Natural killer cell treated with Interleukin-12 subunit alpha and Interleukin-12 subunit beta and Interleukin-15 and Interleukin-18, amount 100 ng/mL, for 72 hours (primary cell): Measurements from ENCODE around the gene KCNG4. TPM values are rescaled to one million over a fixed set of nuclear protein-coding genes. Genes with fewer than 3 reads are reported as not detected.

Source experiments
- ATAC-seq, 2 donors: fragments of 150-1000 bp; cut with Tn5 transposase in 1 of 2; sonication (Bioruptor Pico), chemical (Tn5 transposase) in 1 of 2; 2 replicates each; pipeline ENCODE4 v1.10.0; 2021
- DNase-seq: peaks from one replicate; pipeline ENCODE4 v3.0.0; 2022; ENCODE audit warnings: low spot score
- H3K27ac Mint-ChIP-seq, 2 donors: 1 replicate in 1 of 2; 2 replicates in 1 of 2; pipeline ENCODE4 v1.8.0; 2022; ENCODE audit warnings: mixed read lengths in 2 of 2, mild to moderate bottlenecking in 1 of 2, moderate library complexity in 1 of 2
- H3K27me3 Mint-ChIP-seq, 2 donors: 1 replicate in 1 of 2; 2 replicates in 1 of 2; pipeline ENCODE4 v1.8.0; 2022; ENCODE audit warnings: mixed read lengths in 2 of 2
- H3K36me3 Mint-ChIP-seq: one replicate; pipeline ENCODE4 v1.8.0; 2022; ENCODE audit warnings: mixed read lengths
- H3K4me1 Mint-ChIP-seq, 2 donors: 1 replicate in 1 of 2; 2 replicates in 1 of 2; pipeline ENCODE4 v1.8.0; 2022; ENCODE audit warnings: low read depth in 2 of 2, mixed read lengths in 2 of 2, mild to moderate bottlenecking in 1 of 2
- H3K4me3 Mint-ChIP-seq: one replicate; pipeline ENCODE4 v1.8.0; 2022; ENCODE audit warnings: mixed read lengths
- H3K9me3 Mint-ChIP-seq: 2 replicates; pipeline ENCODE4 v1.8.0; 2022; ENCODE audit warnings: mixed read lengths
- total RNA-seq, 2 donors: library from RNA; stranded (reverse); gene quantifications; one replicate each; pipeline ENCODE4 v1.2.3, GENCODE V29; 2022

Gene KCNG4
- total RNA-seq, 2 donors from 2014 or later: not detected

GRCh38 chr16:84255050-84255810, 15.4 kb upstream of the KCNG4 start:
- Mint-ChIP-seq H3K9me3 (no peaks in the 10 kb centered on the region), H3K36me3 (no peaks in the 10 kb centered on the region), H3K4me1 (no peaks in the 10 kb centered on the region), H3K27ac (no peak overlapping the region), H3K4me3 (no peak overlapping the region), H3K27me3 (peaks cover 21 to 45% of the 10 kb centered on the region in 2 donors)
- ATAC-seq (no peak), DNase-seq (no peak)

- Mint-ChIP-seq H3K36me3 (no peaks in the 10 kb centered on the region), H3K27ac (no peak overlapping the region), H3K4me3 (no peak overlapping the region), H3K4me1 (no peaks in the 10 kb centered on the region), H3K27me3 (peaks cover 26 to 41% of the 10 kb centered on the region in 2 donors), H3K9me3 (no peaks in the 10 kb centered on the region)
- no peak for DNase-seq
- ATAC-seq: no peak
These were observed 14.2 kb upstream of the KCNG4 start for GRCh38 chr16:84254062-84254461.

- H3K9me3 Mint-ChIP-seq: no peaks in the 10 kb centered on the region
- H3K27me3 Mint-ChIP-seq: peaks cover 26 to 40% of the 10 kb centered on the region in 2 donors
- H3K36me3 Mint-ChIP-seq: no peaks in the 10 kb centered on the region
- H3K27ac Mint-ChIP-seq: no peak overlapping the region
- H3K4me1 Mint-ChIP-seq: no peaks in the 10 kb centered on the region
- H3K4me3 Mint-ChIP-seq: no peak overlapping the region
- DNase-seq (no peak), ATAC-seq (no peak)
These were observed 13.4 kb upstream of the KCNG4 start for GRCh38 chr16:84253173-84253572.

- Mint-ChIP-seq H3K36me3 (no peaks in the 10 kb centered on the region), H3K27ac (no peak overlapping the region), H3K4me1 (no peaks in the 10 kb centered on the region), H3K9me3 (no peaks in the 10 kb centered on the region), H3K4me3 (no peak overlapping the region), H3K27me3 (peaks cover 24 to 40% of the 10 kb centered on the region in 2 donors)
- ATAC-seq (no peak), DNase-seq (no peak)
These were observed 12.4 kb upstream of the KCNG4 start for GRCh38 chr16:84252184-84252583.

DNA sequence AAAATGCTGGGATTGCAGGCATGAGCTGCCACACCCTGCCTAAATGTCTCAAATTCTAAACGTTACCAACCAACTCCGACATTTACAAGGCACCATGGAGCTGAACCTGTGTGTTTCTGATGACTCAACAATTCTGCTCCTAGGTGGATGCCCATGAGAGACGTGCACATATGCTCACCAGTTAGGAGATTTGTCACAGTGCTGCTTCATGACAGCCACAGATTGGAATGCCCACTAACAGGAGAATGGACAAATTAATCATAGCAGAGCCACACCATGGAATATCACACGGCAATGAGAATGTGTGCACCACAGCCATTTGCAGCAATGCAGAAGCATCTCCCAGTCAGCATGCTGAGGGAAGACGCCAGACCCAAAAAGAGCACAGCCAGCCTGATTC, 8.0 kb upstream of the KCNG4 start:
- no peak overlapping the region for H3K27ac Mint-ChIP-seq
- H3K9me3 Mint-ChIP-seq: no peaks in the 10 kb centered on the region
- no peaks in the 10 kb centered on the region for H3K36me3 Mint-ChIP-seq
- no peak overlapping the region for H3K4me3 Mint-ChIP-seq
- DNase-seq (no peak), ATAC-seq (no peak)
- H3K27me3 Mint-ChIP-seq: peaks cover 32 to 53% of the 10 kb centered on the region in 2 donors
- H3K4me1 Mint-ChIP-seq: no peaks in the 10 kb centered on the region

DNA sequence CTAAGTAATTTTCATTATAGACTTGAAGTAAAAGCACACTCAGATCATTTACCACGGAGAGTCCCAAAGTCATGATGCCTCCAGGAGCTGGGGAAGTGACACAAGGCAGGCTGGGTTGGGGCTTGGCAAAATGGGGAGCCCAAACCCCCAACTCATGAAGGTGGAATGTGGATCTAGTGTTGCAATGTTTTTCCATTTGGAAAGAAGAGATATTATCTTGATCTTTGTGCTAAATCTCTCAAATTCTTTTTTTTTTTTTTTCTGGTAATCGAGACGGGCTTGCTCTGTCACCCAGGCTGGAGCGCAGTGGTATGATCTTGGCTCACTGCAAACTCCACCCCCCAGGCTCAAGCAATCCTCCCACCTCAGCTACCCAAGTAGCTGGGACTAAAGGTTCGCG, 7.5 kb upstream of the KCNG4 start:
- no peak for ATAC-seq
- no peak for DNase-seq
- no peak overlapping the region for H3K4me3 Mint-ChIP-seq
- no peaks in the 10 kb centered on the region for H3K36me3 Mint-ChIP-seq
- no peak overlapping the region for H3K27ac Mint-ChIP-seq
- peaks cover 32 to 48% of the 10 kb centered on the region in 2 donors for H3K27me3 Mint-ChIP-seq
- H3K4me1 Mint-ChIP-seq: no peaks in the 10 kb centered on the region
- no peaks in the 10 kb centered on the region for H3K9me3 Mint-ChIP-seq

- Mint-ChIP-seq H3K9me3 (no peaks in the 10 kb centered on the region), H3K4me1 (no peaks in the 10 kb centered on the region), H3K27me3 (peaks cover 29 to 41% of the 10 kb centered on the region in 2 donors), H3K4me3 (no peak overlapping the region), H3K36me3 (no peaks in the 10 kb centered on the region), H3K27ac (no peak overlapping the region)
- DNase-seq: no peak
- no peak for ATAC-seq
These were observed 6.9 kb upstream of the KCNG4 start for GRCh38 chr16:84246679-84247077.

- ATAC-seq (no peak), DNase-seq (no peak)
- H3K9me3 Mint-ChIP-seq: no peaks in the 10 kb centered on the region
- no peak overlapping the region for H3K27ac Mint-ChIP-seq
- no peaks in the 10 kb centered on the region for H3K36me3 Mint-ChIP-seq
- H3K27me3 Mint-ChIP-seq: peaks cover 24 to 36% of the 10 kb centered on the region in 2 donors
- no peaks in the 10 kb centered on the region for H3K4me1 Mint-ChIP-seq
- H3K4me3 Mint-ChIP-seq: no peak overlapping the region
These were observed 6.3 kb upstream of the KCNG4 start for GRCh38 chr16:84245956-84246678.

- H3K27me3 Mint-ChIP-seq: peaks cover 24 to 32% of the 10 kb centered on the region in 2 donors
- H3K4me1 Mint-ChIP-seq: no peaks in the 10 kb centered on the region
- H3K36me3 Mint-ChIP-seq: no peaks in the 10 kb centered on the region
- H3K4me3 Mint-ChIP-seq: no peak overlapping the region
- ATAC-seq (no peak), DNase-seq (no peak)
- no peak overlapping the region for H3K27ac Mint-ChIP-seq
- H3K9me3 Mint-ChIP-seq: no peaks in the 10 kb centered on the region
These were observed 4.9 kb upstream of the KCNG4 start for GRCh38 chr16:84244728-84245127.

- ATAC-seq (no peak), DNase-seq (no peak)
- no peak overlapping the region for H3K27ac Mint-ChIP-seq
- no peaks in the 10 kb centered on the region for H3K9me3 Mint-ChIP-seq
- H3K4me3 Mint-ChIP-seq: no peak overlapping the region
- H3K27me3 Mint-ChIP-seq: peaks cover 26 to 38% of the 10 kb centered on the region in 2 donors
- H3K4me1 Mint-ChIP-seq: no peaks in the 10 kb centered on the region
- no peaks in the 10 kb centered on the region for H3K36me3 Mint-ChIP-seq
These were observed 3.9 kb upstream of the KCNG4 start for GRCh38 chr16:84243732-84244131.

GRCh38 chr16:84242839-84243238, 3.0 kb upstream of the KCNG4 start:
- Mint-ChIP-seq H3K27me3 (peaks cover 26 to 39% of the 10 kb centered on the region in 2 donors), H3K9me3 (no peaks in the 10 kb centered on the region), H3K4me1 (no peaks in the 10 kb centered on the region), H3K36me3 (no peaks in the 10 kb centered on the region), H3K27ac (no peak overlapping the region), H3K4me3 (no peak overlapping the region)
- ATAC-seq (no peak), DNase-seq (no peak)

- no peaks in the 10 kb centered on the region for H3K36me3 Mint-ChIP-seq
- no peak overlapping the region for H3K4me3 Mint-ChIP-seq
- DNase-seq (no peak), ATAC-seq (no peak)
- H3K9me3 Mint-ChIP-seq: no peaks in the 10 kb centered on the region
- peaks cover 26 to 37% of the 10 kb centered on the region in 2 donors for H3K27me3 Mint-ChIP-seq
- no peak overlapping the region for H3K27ac Mint-ChIP-seq
- no peaks in the 10 kb centered on the region for H3K4me1 Mint-ChIP-seq
These were observed 2.0 kb upstream of the KCNG4 start for GRCh38 chr16:84241778-84242177.

GRCh38 chr16:84240455-84240854, 643 bp upstream of the KCNG4 start:
- Mint-ChIP-seq H3K27ac (no peak overlapping the region), H3K9me3 (no peaks in the 10 kb centered on the region), H3K4me3 (no peak overlapping the region), H3K4me1 (no peaks in the 10 kb centered on the region), H3K36me3 (no peaks in the 10 kb centered on the region), H3K27me3 (peaks cover 20 to 26% of the 10 kb centered on the region in 2 donors)
- DNase-seq (no peak), ATAC-seq (no peak)

- no peak overlapping the region for H3K27ac Mint-ChIP-seq
- no peaks in the 10 kb centered on the region for H3K9me3 Mint-ChIP-seq
- no peaks in the 10 kb centered on the region for H3K4me1 Mint-ChIP-seq
- no peak overlapping the region for H3K4me3 Mint-ChIP-seq
- DNase-seq: no peak
- no peaks in the 10 kb centered on the region for H3K36me3 Mint-ChIP-seq
- peaks cover 18 to 20% of the 10 kb centered on the region in 2 donors for H3K27me3 Mint-ChIP-seq
- ATAC-seq: no peak
These were observed 557 bp downstream of the KCNG4 start for GRCh38 chr16:84239141-84239769.
